Upper lobe of left lung (tissue), 6 donors: ENCODE results near the gene SEL1L2. TPM values are rescaled to one million over a fixed set of nuclear protein-coding genes. Genes with fewer than 3 reads are reported as not detected.
"Not testable (repeated sequence)": the region's sequence is repeated elsewhere in the genome, so short reads cannot be mapped to it uniquely, and the experiment has no call there.

Experiments
- ATAC-seq, 2 donors: fragments of 200-7000 bp; cut with Tn5 transposase; one replicate each; pipeline ENCODE4 v1.9.1; 2022; ENCODE audit warnings: mild to moderate bottlenecking in 2 of 2, moderate library complexity in 2 of 2; ENCODE audit not compliant: low FRiP score in 2 of 2
- DNase-seq, 2 donors: peaks; one replicate each; pipeline ENCODE4 v3.0.0-alpha.2; 2019 to 2020
- H3K27ac ChIP-seq, 4 donors: fragments of 200-600 bp; sonication (generic); one replicate each; pipeline ENCODE4 v1.5.1; 2016 to 2019
- H3K27me3 ChIP-seq, 4 donors: fragments of 200-600 bp; sonication (generic); one replicate each; pipeline ENCODE4 v1.5.1; 2017 to 2019
- H3K36me3 ChIP-seq, 4 donors: fragments of 200-600 bp; sonication (generic); one replicate each; pipeline ENCODE4 v1.5.1; 2016 to 2019
- H3K4me1 ChIP-seq, 4 donors: fragments of 200-600 bp; sonication (generic); one replicate each; pipeline ENCODE4 v1.5.1; 2018 to 2019
- H3K4me3 ChIP-seq, 4 donors: fragments of 200-600 bp; sonication (generic); one replicate each; pipeline ENCODE4 v1.5.1; 2017 to 2019; ENCODE audit warnings: mild to moderate bottlenecking in 2 of 4, moderate library complexity in 1 of 4
- H3K9me3 ChIP-seq, 4 donors: fragments of 200-600 bp; sonication (generic); one replicate each; pipeline ENCODE4 v1.5.1; 2018 to 2019
- EP300 ChIP-seq, 4 donors: sonication (generic); formaldehyde crosslinking; IDR thresholded peaks; one replicate each; pipeline ENCODE4 v1.5.1; 2017; ENCODE audit warnings: antibody characterized with exemption in 4 of 4, control low read depth in 2 of 4
- POLR2A ChIP-seq, 4 donors: fragments of 450-650 bp; IDR thresholded peaks; one replicate each; pipeline ENCODE4 v1.5.1; 2016 to 2017; ENCODE audit warnings: antibody characterized with exemption in 4 of 4, mild to moderate bottlenecking in 2 of 4
- POLR2AphosphoS5 ChIP-seq, 2 donors: sonication (generic); formaldehyde crosslinking; IDR thresholded peaks; one replicate each; pipeline ENCODE4 v1.5.1; 2017; ENCODE audit warnings: antibody characterized with exemption in 2 of 2
- WGBS, 2 donors: methylation state at CpG; one replicate each; pipeline ENCODE4 v1.1.5; 2017 to 2018; 5-methylcytosine and 5-hydroxymethylcytosine counted together
- total RNA-seq, 6 donors: library from RNA; depleted of rRNA in 4 of 6; stranded (reverse); fragments of >200 nt in 4 of 6; gene quantifications; one replicate each; pipeline versions ENCODE4 v1.1.0 to v1.2.1, GENCODE V29; 2016 to 2021
- TF ChIP-seq, protein P1 (sequence below), 6 experiments: fragments of 450-650 bp in 4 of 6; fragments of 200-600 bp in 2 of 6; sonication (generic) in 2 of 6; IDR thresholded peaks; one replicate each; pipeline ENCODE4 v1.5.1; 2016 to 2019; ENCODE audit warnings: antibody characterized with exemption in 6 of 6
- donor health status: DM: no; HTN: no; CAD: no; lungs with moderate emphysema.
- donor health status: DM: no; HTN: yes; CAD: no; lungs with severe emphysema.

Gene SEL1L2
- total RNA-seq, 6 donors from 2014 or later: 0.47 TPM; not detected in 5

DNA sequence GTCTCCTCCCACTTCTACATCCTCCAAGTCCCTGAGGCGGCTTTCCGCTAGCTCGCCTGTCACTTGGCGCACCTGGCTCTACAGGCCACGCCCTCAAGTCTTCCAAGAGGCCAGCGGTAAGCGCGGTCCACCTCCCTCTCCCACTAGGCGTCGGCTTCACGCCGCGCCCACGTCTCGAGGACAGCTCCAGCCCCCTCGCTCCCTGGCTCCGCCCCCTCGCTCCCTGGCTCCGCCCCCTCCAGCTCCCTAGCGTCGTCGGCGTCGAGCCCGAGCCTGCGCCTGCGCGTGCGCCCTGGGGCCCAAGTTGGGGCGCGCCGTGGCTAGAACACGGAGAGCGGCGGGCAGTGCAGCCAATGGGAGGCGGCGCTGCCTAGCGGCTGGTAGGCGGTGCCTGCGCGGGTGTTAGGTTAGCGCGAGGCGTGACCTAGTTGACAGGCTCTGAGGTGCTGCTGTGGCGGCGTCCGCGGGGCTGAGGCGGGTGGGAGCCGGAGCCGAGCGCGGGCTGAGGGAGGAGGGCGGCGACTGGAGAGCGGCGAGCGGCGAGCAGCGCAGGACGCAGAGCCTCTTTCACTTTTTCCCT is 4.8 kb upstream of the SEL1L2 start, which contains the start of gene MACROD2:
Gene MACROD2 (plus strand): TSS at position 431 of the 580 bp plus-strand sequence.
- peak; percentile 97 to 98 for ATAC-seq
- Histone ChIP-seq H3K4me1 (peaks cover 0 to 20% (median 6%) of the 10 kb centered on the region in 4 donors), H3K4me3 (peak within 1 kb of the TSS; percentile 59 to 85 (median 69)), H3K36me3 (no peaks in the 10 kb centered on the region), H3K27me3 (no peaks in the 10 kb centered on the region), H3K27ac (peak within 1 kb of the TSS; percentile 49 to 65 (median 57)), H3K9me3 (peaks cover 2 to 16% (median 5%) of the 10 kb centered on the region in 4 donors)
- peak; percentile 91 to 100 for DNase-seq
- 3% methylated on average over 33 of the region's 61 CpGs; no CpG with 5 or more reads in 1 of the 2 donors for WGBS, 2 donors
- no peak for TF ChIP-seq EP300 (IDR thresholded peaks at IDR 0.05)
- TF ChIP-seq, protein P1, sequence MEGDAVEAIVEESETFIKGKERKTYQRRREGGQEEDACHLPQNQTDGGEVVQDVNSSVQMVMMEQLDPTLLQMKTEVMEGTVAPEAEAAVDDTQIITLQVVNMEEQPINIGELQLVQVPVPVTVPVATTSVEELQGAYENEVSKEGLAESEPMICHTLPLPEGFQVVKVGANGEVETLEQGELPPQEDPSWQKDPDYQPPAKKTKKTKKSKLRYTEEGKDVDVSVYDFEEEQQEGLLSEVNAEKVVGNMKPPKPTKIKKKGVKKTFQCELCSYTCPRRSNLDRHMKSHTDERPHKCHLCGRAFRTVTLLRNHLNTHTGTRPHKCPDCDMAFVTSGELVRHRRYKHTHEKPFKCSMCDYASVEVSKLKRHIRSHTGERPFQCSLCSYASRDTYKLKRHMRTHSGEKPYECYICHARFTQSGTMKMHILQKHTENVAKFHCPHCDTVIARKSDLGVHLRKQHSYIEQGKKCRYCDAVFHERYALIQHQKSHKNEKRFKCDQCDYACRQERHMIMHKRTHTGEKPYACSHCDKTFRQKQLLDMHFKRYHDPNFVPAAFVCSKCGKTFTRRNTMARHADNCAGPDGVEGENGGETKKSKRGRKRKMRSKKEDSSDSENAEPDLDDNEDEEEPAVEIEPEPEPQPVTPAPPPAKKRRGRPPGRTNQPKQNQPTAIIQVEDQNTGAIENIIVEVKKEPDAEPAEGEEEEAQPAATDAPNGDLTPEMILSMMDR (IDR thresholded peaks at IDR 0.05): peak in 2 of 6 experiments; percentile 18 to 31
- TF ChIP-seq POLR2A (IDR thresholded peaks at IDR 0.05): peak in 1 of 4 donors; percentile 67
- peak in 1 of 2 donors; percentile 61 for TF ChIP-seq POLR2AphosphoS5 (IDR thresholded peaks at IDR 0.05)

- not testable (repeated sequence) for H3K36me3 ChIP-seq, ATAC-seq, H3K27ac ChIP-seq, H3K27me3 ChIP-seq, H3K4me3 ChIP-seq, DNase-seq
- 92 to 95% methylated on average over 5 of the region's 5 CpGs for whole genome bisulfite sequencing, 2 donors
- Histone ChIP-seq H3K4me1 (peaks cover 0 to 20% (median 6%) of the 10 kb centered on the region in 4 donors), H3K9me3 (peaks cover 2 to 16% (median 5%) of the 10 kb centered on the region in 4 donors)
These were observed 1.5 kb upstream of the SEL1L2 start for GRCh38 chr20:13991955-13992354.

GRCh38 chr20:13991311-13991710 is 897 bp upstream of the SEL1L2 start:
- H3K27me3 ChIP-seq: no peaks in the 10 kb centered on the region
- no peak for ATAC-seq
- H3K4me1 ChIP-seq: peaks cover 0 to 18% (median under 1%) of the 10 kb centered on the region in 4 donors
- H3K36me3 ChIP-seq: no peaks in the 10 kb centered on the region
- WGBS, 2 donors: 93 to 96% methylated on average over 1 of the region's 1 CpG
- no peak for TF ChIP-seq EP300 (IDR thresholded peaks at IDR 0.05)
- TF ChIP-seq, protein P1 (IDR thresholded peaks at IDR 0.05): no peak
- H3K27ac ChIP-seq: no peak overlapping the region
- H3K9me3 ChIP-seq: peaks cover 2 to 16% (median 5%) of the 10 kb centered on the region in 4 donors
- no peak overlapping the region for H3K4me3 ChIP-seq
- no peak for DNase-seq

- Histone ChIP-seq H3K27me3 (no peaks in the 10 kb centered on the region), H3K36me3 (no peaks in the 10 kb centered on the region), H3K27ac (no peak overlapping the region), H3K9me3 (no peaks in the 10 kb centered on the region), H3K4me3 (no peak overlapping the region), H3K4me1 (no peaks in the 10 kb centered on the region)
- TF ChIP-seq, protein P1 (IDR thresholded peaks at IDR 0.05): no peak
- TF ChIP-seq POLR2AphosphoS5 (IDR thresholded peaks at IDR 0.05) (no peak), POLR2A (IDR thresholded peaks at IDR 0.05) (no peak), EP300 (IDR thresholded peaks at IDR 0.05) (no peak)
- ATAC-seq (no peak), DNase-seq (no peak)
- WGBS, 2 donors: 63 to 88% methylated on average over 4 of the region's 4 CpGs
These were observed 6.2 kb downstream of the SEL1L2 start for GRCh38 chr20:13984211-13984610.

DNA sequence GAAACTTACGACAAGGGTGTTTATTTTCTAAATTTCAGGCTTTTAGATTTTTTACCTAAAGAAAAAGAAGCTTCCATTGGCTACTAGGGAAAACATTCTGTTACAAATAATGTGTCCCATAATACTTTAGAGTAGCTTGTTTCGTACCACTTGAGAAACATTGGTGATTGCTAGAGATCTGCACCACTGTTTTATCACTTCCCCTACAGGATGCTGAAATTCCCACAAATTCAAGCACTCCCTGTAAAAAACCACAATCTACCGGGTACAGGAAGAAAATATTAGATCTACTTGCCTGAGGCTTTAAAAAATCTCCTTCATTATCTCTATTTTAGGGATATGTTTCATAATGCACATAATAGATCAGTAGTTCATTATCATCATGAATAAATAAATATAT is 29.9 kb downstream of the SEL1L2 start:
- ATAC-seq (no peak), DNase-seq (no peak)
- Histone ChIP-seq H3K9me3 (no peaks in the 10 kb centered on the region), H3K4me3 (no peak overlapping the region), H3K4me1 (no peaks in the 10 kb centered on the region), H3K27ac (no peak overlapping the region), H3K27me3 (no peaks in the 10 kb centered on the region), H3K36me3 (no peaks in the 10 kb centered on the region)
- 49 to 51% methylated on average over 3 of the region's 3 CpGs for WGBS, 2 donors
- no peak for TF ChIP-seq POLR2A (IDR thresholded peaks at IDR 0.05)
- TF ChIP-seq POLR2AphosphoS5 (IDR thresholded peaks at IDR 0.05): no peak
- TF ChIP-seq EP300 (IDR thresholded peaks at IDR 0.05): no peak
- TF ChIP-seq, protein P1 (IDR thresholded peaks at IDR 0.05): no peak
